ENCODE measurements around the gene MOSMO.

Gene MOSMO

GRCh38 chr16:22050963-22051362, 43.1 kb downstream of the MOSMO start:
- no peak for DNase-seq

GRCh38 chr16:22052980-22053379, 45.1 kb downstream of the MOSMO start:
- no peak for DNase-seq

- DNase-seq = no peak
Measured at GRCh38 chr16:22053921-22054341, 46.0 kb downstream of the MOSMO start.

- no peak for DNase-seq
Measured at GRCh38 chr16:22054847-22055590, 47.1 kb downstream of the MOSMO start.

DNA sequence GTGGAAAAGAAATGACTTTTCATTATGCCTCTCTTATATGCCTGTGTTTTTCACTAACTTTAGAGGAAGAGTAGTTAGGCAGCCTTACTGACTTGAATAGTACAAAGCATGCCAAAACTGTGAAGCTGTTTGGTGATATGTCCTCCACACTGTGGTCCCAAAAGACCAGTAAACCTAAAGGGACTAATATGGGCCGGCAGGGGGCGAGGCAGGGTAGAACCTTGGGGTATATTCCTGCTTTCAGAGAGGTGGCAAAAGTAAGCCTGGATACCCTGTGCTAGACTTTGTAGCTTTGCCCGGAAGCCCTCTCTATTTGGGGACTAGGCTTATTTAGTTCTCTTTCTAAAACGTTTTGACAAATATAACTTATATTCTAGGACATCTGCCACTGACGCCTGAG, 48.0 kb downstream of the MOSMO start:
- DNase-seq = no peak

DNA sequence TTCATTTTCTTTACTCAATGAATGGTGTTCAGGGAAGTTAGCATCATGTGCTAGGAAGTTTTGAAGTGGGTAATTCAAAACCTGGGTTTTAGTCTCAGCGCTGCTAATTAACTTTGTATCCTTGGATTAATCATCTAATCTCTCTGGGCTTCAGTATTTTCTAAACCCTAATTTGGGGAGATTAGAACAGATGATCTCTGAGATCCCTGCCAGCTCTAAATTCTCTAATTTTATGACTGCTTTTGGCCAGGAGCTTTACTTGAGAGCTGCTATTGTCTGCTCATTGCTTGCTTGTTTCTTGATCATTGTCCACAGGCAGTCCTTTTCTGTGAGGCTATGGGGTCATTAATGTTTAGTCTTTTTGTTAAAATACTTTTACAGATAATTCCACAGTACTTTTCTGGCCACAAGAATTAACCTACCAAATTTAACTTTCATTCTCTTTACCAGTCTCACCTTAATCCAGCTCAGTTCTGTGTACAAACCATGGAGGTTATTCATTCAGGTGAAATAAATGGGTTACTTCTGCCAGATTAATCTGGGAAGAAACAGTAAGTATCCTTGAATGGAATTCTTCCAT, 56.1 kb downstream of the MOSMO start:
- peak; percentile 13 for DNase-seq

DNA sequence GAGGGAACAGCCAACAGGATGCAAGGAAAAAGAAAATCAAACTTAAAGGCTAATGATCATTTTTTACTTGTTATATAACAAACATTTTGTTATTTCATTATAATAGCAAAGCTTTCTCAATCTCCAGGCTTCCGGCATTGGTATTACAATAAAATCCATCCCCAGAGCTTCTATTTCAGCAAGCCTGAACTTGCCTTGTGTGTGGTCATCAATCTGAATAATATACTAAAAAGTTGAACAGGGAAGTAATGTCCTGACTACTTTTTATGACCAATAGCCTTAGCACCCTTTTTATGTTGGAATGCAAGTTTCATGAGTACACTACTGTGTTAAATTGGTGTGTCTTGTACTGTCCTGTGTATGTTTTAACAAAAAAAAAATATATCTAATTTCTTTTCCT, 57.3 kb downstream of the MOSMO start:
- DNase-seq = no peak

- DNase-seq = no peak
Measured at GRCh38 chr16:22070361-22071330, 62.7 kb downstream of the MOSMO start.

GRCh38 chr16:22071331-22071910, 63.5 kb downstream of the MOSMO start:
- peak; percentile 34 for DNase-seq

DNA sequence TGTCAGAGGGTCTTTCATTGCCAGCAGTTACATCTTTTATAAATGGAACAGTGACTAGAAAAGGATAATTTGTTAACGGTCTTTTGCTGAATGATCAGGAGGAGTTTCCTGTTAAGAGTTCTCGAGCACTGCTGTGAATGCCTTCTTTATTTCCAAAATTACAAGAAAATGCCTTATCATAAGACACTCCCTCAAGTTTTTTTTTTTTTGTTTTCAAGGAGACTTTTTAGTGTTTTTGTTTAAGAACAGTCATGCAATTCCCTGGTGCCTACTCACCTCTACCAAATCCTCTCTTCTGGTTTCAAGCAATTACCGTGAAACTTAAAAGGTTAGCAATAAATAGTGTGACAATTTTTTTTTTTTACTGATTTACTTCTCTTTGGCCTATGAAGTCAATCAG, 65.4 kb downstream of the MOSMO start:
- DNase-seq = no peak

DNA sequence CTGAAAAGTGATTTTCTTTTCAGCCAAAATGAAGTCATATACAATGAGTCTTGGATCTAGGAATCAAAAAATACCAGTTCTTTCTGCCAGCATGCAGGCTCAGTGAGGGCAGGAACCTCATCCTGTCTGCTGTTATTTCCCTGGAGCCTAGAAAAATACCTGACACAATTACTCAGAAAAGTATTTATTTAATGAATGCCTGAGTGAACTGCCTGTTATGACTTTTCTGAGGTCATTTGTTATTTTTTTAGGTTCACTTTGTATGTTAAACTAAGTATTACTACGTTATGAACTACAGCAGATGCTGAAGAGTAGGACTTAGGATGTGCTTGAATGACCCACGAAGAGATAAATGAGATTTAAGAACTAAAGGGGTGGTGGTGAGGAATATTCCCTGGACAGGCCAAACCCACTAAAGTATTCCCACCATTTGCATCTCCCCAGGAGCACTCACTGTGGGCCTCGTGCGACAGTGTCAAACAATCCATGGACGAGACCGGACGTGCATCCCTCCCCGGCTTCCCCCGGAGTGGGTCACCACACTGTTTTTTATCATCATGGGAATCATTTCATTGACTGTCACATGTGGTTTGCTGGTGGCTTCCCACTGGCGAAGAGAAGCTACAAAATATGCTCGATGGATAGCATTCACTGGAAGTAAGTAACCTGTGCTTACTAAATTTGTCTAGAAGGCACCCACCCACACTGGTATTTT, 67.3 kb downstream of the MOSMO start:
- no peak for DNase-seq

DNA sequence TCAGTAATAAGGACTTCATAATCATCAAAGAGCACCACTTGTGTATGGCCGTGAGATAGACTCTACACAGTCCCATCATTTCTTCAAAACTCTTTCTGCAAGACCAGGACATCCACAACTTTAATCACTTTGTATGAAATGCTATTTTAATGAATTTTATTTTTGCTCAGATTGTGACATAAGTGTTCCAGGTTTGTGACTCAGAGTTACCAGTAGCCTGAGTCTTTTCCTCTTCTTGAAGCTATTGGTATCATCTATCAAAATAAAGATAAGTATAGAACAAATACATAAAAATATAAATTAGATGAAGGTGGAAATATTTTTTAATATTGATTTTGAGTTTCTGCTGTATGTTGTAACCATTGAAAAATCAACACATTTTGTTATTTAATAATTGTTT, 67.9 kb downstream of the MOSMO start:
- DNase-seq = no peak

- peak; percentile 64 for DNase-seq
Measured at GRCh38 chr16:22077700-22078313, 69.9 kb downstream of the MOSMO start.

DNA sequence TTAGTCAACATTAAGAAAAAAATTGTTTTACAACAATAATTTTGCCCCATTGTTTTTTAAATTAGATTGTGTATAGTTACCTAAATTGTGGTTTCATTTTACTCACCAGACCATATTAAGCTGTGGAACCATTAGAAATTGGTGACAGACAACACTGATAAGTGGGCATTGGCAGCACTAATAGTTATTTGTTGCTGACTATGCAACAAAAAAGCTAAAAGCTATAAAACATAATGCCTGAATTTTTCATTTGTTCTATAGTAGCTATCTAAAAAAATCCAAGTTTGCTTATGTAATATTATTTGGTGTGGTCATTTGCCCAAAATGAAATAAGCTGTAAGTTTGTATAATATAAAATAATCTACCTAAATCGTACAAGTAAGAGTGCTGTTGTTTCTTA, 70.7 kb downstream of the MOSMO start:
- DNase-seq = no peak

- DNase-seq = no peak
Measured at GRCh38 chr16:22081050-22081449, 73.1 kb downstream of the MOSMO start.

GRCh38 chr16:22086440-22086839, 78.5 kb downstream of the MOSMO start:
- no peak for DNase-seq

GRCh38 chr16:22088642-22089041, 80.7 kb downstream of the MOSMO start:
- DNase-seq = no peak

DNA sequence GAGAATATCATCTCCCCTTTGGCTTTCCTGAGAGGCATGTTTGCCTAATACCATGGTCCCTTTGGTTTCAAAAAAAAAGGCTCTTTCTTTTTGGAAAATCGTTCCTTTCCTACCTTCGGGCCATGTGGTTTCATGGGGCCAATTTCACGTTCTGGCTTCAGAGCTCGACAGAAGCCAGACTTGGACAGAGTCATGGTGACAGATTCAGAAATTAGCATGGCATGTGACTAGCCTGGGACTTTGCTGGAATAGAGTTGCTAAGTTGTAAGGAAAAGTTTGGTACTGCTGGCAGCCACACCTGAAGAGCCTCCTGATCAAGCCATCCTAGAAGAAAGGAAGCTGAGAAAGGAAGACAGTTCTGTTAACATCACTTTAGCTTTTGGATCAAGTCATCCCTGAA, 82.0 kb downstream of the MOSMO start:
- no peak for DNase-seq

- no peak for DNase-seq
Measured at GRCh38 chr16:22091721-22092120, 83.8 kb downstream of the MOSMO start.

GRCh38 chr16:22092143-22092933, 84.4 kb downstream of the MOSMO start, which contains the start of gene VWA3A:
TSS of gene VWA3A (plus strand) at chr16:22092541. CDS start at chr16:22092638, 97 bp downstream.
- peak; percentile 78 for DNase-seq

DNA sequence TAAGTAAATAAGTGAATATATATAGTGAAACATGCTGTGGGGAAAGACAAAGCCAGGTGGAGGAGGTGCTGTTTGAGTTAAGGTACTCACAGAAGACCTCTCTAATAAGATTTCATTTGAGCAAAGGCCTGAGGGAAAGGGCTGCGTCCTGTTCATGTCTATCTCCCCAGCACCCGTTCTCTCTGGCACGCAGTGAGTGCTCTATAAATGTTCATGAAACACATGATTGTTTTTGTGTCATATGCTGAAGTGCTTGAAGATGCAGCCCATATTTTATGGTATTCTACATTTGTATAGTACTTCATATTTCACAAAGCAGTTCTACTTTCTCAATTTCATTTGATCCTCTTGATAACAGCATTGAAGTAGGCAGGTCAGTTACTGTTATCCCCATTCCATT, 85.4 kb downstream of the MOSMO start:
- DNase-seq = no peak

All from retina (tissue), 1 donor.